ENCODE results near the gene NEO1. TPM values are rescaled to one million over a fixed set of nuclear protein-coding genes. Genes with fewer than 3 reads are reported as not detected.

NEO1 gene
- total RNA-seq, 1 donor from 2014 or later: 5.6 TPM

DNA sequence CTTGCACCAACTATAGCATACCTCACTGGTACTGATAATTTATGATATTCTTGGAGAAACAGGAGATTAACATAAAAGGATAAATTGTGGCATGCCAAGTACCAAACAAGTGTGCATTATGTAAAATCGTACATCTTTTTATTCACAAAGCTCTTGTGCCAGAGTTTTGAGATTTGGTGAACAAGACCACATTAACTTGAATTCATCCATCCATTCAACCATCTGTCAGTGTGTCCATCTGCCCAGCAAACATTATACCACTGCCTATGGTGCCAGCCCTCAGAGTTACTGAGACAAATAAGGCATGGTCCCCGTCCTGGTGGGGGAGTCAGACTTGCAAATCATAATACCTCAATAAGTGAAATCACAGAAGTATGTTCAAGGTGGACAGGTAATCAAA lies 17.0 kb upstream of the NEO1 start:
- Mint-ChIP-seq H3K4me1 (ENCODE audit: low read depth) (no peaks in the 10 kb centered on the region), H3K36me3 (ENCODE audit: low read depth) (no peaks in the 10 kb centered on the region), H3K4me3 (no peak overlapping the region), H3K27ac (no peak overlapping the region), H3K9me3 (no peaks in the 10 kb centered on the region), H3K27me3 (ENCODE audit: insufficient read depth) (peaks cover 11% of the 10 kb centered on the region)
- no peak for DNase-seq (ENCODE audit: low spot score)
- intact Hi-C loops (cut with micrococcal nuclease): no loop called here

- H3K9me3 Mint-ChIP-seq: no peaks in the 10 kb centered on the region
- no peaks in the 10 kb centered on the region for H3K36me3 Mint-ChIP-seq (ENCODE audit: low read depth)
- H3K4me1 Mint-ChIP-seq (ENCODE audit: low read depth): no peaks in the 10 kb centered on the region
- intact Hi-C loops (cut with micrococcal nuclease): no loop called here
- no peak for DNase-seq (ENCODE audit: low spot score)
- peaks cover 11% of the 10 kb centered on the region for H3K27me3 Mint-ChIP-seq (ENCODE audit: insufficient read depth)
- H3K4me3 Mint-ChIP-seq: no peak overlapping the region
- H3K27ac Mint-ChIP-seq: no peak overlapping the region
These were observed 14.0 kb upstream of the NEO1 start for GRCh38 chr15:73038220-73038619.

- no peaks in the 10 kb centered on the region for H3K4me1 Mint-ChIP-seq (ENCODE audit: low read depth)
- peaks cover 30% of the 10 kb centered on the region for H3K27me3 Mint-ChIP-seq (ENCODE audit: insufficient read depth)
- H3K4me3 Mint-ChIP-seq: no peak overlapping the region
- no peak overlapping the region for H3K27ac Mint-ChIP-seq
- intact Hi-C loops (cut with micrococcal nuclease): no loop called here
- no peak for DNase-seq (ENCODE audit: low spot score)
- H3K9me3 Mint-ChIP-seq: no peaks in the 10 kb centered on the region
- peaks cover 2% of the 10 kb centered on the region for H3K36me3 Mint-ChIP-seq (ENCODE audit: low read depth)
These were observed 6.2 kb upstream of the NEO1 start for GRCh38 chr15:73046073-73046472.

DNA sequence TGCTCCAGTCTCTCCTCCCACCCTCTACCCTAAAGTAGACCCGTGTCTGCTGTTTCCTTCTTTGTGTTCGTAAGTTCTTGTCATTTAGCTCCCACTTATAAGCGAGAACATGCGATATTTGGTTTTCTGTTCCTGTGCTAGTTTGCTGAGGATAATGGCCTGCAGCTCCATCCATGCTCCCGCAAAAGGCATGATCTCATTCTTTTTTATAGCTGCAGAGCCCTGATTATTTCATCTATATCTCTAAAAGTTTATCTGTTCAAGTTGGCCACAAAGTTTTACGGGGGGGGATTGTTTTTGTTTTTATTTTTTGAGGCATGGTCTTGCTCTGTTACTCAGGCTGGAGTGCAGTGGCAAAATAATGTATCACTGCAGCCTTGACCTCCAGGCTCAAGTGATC lies 4.4 kb upstream of the NEO1 start:
- intact Hi-C loops (cut with micrococcal nuclease): no loop called here
- no peaks in the 10 kb centered on the region for H3K9me3 Mint-ChIP-seq
- no peak overlapping the region for H3K4me3 Mint-ChIP-seq
- peaks cover 31% of the 10 kb centered on the region for H3K27me3 Mint-ChIP-seq (ENCODE audit: insufficient read depth)
- no peak overlapping the region for H3K27ac Mint-ChIP-seq
- no peak for DNase-seq (ENCODE audit: low spot score)
- peaks cover 2% of the 10 kb centered on the region for H3K36me3 Mint-ChIP-seq (ENCODE audit: low read depth)
- peaks cover under 1% of the 10 kb centered on the region for H3K4me1 Mint-ChIP-seq (ENCODE audit: low read depth)

DNA sequence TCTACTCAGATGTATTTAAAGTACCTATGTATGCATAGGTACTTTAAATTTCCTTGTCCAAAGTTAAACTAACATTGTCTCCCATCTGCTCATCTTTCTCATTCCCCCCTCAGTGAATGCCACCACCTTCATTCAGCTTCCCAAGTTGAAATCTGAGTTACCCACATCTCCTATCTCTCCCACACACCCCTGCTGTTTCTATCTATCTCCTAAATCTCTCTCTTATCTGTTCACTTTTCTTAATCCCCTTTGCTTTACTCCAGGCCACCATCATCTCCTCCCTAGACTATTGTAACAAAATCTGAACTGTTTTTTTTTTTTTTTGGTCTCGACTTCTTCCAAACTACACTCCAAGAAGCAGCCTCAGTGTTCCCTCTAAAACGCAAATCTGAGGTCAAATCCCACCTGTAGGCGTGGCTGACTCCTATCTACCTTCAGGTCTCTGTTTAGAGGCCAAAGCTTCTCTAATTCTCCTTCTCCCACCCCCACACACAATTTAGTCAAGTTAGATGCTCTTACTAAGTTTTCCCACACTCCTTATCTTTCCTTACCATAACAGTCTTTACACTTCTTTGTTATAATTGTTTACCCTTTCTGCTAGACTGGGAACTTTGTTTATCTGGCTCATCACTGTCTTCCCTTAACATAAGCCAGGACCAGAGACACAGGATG lies 3.5 kb upstream of the NEO1 start:
- intact Hi-C loops (cut with micrococcal nuclease): no loop called here
- no peak overlapping the region for H3K27ac Mint-ChIP-seq
- H3K4me1 Mint-ChIP-seq (ENCODE audit: low read depth): peaks cover 8% of the 10 kb centered on the region
- DNase-seq (ENCODE audit: low spot score): no peak
- no peak overlapping the region for H3K4me3 Mint-ChIP-seq
- H3K9me3 Mint-ChIP-seq: no peaks in the 10 kb centered on the region
- H3K36me3 Mint-ChIP-seq (ENCODE audit: low read depth): peaks cover 2% of the 10 kb centered on the region
- peaks cover 31% of the 10 kb centered on the region for H3K27me3 Mint-ChIP-seq (ENCODE audit: insufficient read depth)

GRCh38 chr15:73049564-73050215 lies 2.6 kb upstream of the NEO1 start:
- H3K9me3 Mint-ChIP-seq: no peaks in the 10 kb centered on the region
- H3K36me3 Mint-ChIP-seq (ENCODE audit: low read depth): peaks cover 2% of the 10 kb centered on the region
- H3K4me3 Mint-ChIP-seq: no peak overlapping the region
- peaks cover 8% of the 10 kb centered on the region for H3K4me1 Mint-ChIP-seq (ENCODE audit: low read depth)
- no peak for DNase-seq (ENCODE audit: low spot score)
- intact Hi-C loops (cut with micrococcal nuclease): loop anchor here (5.0 to 10.0 kb wide), 4 partner anchors 195 to 577 kb away; partner anchors contain the start of genes ARIH1, BBS4 and HIGD2B
- no peak overlapping the region for H3K27ac Mint-ChIP-seq
- H3K27me3 Mint-ChIP-seq (ENCODE audit: insufficient read depth): peaks cover 31% of the 10 kb centered on the region

DNA sequence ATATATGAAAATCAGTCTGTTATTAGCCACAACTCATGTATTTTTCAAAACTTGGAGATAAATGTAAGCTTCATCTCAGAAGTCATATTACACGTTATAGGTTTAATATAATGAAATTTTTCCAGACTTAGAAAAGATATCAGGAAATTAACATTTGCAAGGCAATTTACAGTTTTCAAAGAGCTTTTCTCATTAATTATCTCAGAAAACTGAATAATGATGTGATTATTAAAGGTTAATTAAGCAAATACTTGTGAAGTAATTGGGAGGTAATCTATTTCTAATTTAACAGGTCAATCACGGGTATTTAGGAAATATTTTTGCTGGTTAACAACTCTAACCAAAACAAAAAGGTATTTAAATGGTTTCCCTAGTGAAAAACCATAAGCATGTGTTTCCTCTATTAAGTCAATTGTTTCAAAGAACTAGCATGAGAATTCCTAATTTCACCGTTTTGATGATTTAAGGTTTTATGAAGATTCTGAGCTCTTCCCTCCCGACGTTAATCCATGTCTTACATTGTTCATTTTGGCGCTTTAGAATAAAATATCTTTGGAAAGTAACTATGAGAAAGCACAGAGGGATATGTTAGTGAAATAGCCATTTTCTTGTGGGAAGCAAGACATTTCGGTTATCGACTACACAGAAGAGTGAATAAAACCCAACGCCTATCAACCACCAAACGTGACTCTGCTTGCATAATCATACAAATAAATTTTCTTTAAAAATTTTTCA lies 1.5 kb upstream of the NEO1 start:
- H3K27me3 Mint-ChIP-seq (ENCODE audit: insufficient read depth): peaks cover 31% of the 10 kb centered on the region
- no peak for DNase-seq (ENCODE audit: low spot score)
- H3K4me1 Mint-ChIP-seq (ENCODE audit: low read depth): peaks cover 8% of the 10 kb centered on the region
- intact Hi-C loops (cut with micrococcal nuclease): loop anchor here (1.0 to 10.0 kb wide), 5 partner anchors 194 to 578 kb away; partner anchors contain the start of genes ARIH1, BBS4 and HIGD2B
- H3K9me3 Mint-ChIP-seq: no peaks in the 10 kb centered on the region
- H3K36me3 Mint-ChIP-seq (ENCODE audit: low read depth): peaks cover 2% of the 10 kb centered on the region
- H3K27ac Mint-ChIP-seq: no peak overlapping the region
- H3K4me3 Mint-ChIP-seq: peak overlapping the region; percentile 74

DNA sequence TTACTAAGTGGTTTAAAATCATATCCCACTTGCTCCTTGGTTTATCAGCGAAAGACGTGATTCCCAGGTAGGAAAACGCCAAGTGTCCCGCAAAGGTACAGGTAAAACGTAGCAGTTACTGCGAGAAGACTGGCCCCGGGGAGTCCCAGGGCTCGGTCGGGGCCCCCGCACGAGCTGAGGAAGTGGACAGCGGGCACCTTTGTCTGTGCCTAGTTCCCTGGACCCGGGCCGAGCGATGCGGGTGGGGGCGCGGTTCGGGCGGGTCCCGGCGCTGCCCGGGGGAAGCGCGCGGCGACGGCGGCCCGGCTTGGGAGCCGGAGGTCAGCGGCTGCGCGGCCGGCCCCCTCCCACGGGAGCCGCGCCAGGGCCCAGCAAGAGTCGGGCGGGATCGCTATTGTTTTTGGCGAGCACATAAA lies 864 bp upstream of the NEO1 start:
- peaks cover 30% of the 10 kb centered on the region for H3K27me3 Mint-ChIP-seq (ENCODE audit: insufficient read depth)
- intact Hi-C loops (cut with micrococcal nuclease): loop anchor here (1.0 to 10.0 kb wide), 5 partner anchors 193 to 579 kb away; partner anchors contain the start of genes ARIH1, BBS4 and HIGD2B
- H3K9me3 Mint-ChIP-seq: no peaks in the 10 kb centered on the region
- no peak for DNase-seq (ENCODE audit: low spot score)
- H3K27ac Mint-ChIP-seq: no peak overlapping the region
- H3K4me3 Mint-ChIP-seq: peak overlapping the region; percentile 78
- peaks cover 2% of the 10 kb centered on the region for H3K36me3 Mint-ChIP-seq (ENCODE audit: low read depth)
- peaks cover 8% of the 10 kb centered on the region for H3K4me1 Mint-ChIP-seq (ENCODE audit: low read depth)

GRCh38 chr15:73052653-73053397 lies 562 bp downstream of the NEO1 start:
- H3K27ac Mint-ChIP-seq: peak overlapping the region; percentile 46
- no peak for DNase-seq (ENCODE audit: low spot score)
- peak overlapping the region; percentile 82 for H3K4me3 Mint-ChIP-seq
- peaks cover 26% of the 10 kb centered on the region for H3K27me3 Mint-ChIP-seq (ENCODE audit: insufficient read depth)
- no peaks in the 10 kb centered on the region for H3K9me3 Mint-ChIP-seq
- peaks cover 2% of the 10 kb centered on the region for H3K36me3 Mint-ChIP-seq (ENCODE audit: low read depth)
- intact Hi-C loops (cut with micrococcal nuclease): loop anchor here (5.0 to 10.0 kb wide), 4 partner anchors 192 to 581 kb away; partner anchors contain the start of genes ARIH1, BBS4 and HIGD2B
- H3K4me1 Mint-ChIP-seq (ENCODE audit: low read depth): peaks cover 8% of the 10 kb centered on the region

GRCh38 chr15:73053398-73053723 lies 1.1 kb downstream of the NEO1 start:
- H3K27ac Mint-ChIP-seq: no peak overlapping the region
- DNase-seq (ENCODE audit: low spot score): no peak
- H3K4me1 Mint-ChIP-seq (ENCODE audit: low read depth): peaks cover 8% of the 10 kb centered on the region
- intact Hi-C loops (cut with micrococcal nuclease): loop anchor here (5.0 to 10.0 kb wide), 4 partner anchors 191 to 581 kb away; partner anchors contain the start of genes ARIH1, BBS4 and HIGD2B
- H3K36me3 Mint-ChIP-seq (ENCODE audit: low read depth): peaks cover 2% of the 10 kb centered on the region
- no peaks in the 10 kb centered on the region for H3K9me3 Mint-ChIP-seq
- peak overlapping the region; percentile 82 for H3K4me3 Mint-ChIP-seq
- H3K27me3 Mint-ChIP-seq (ENCODE audit: insufficient read depth): peaks cover 28% of the 10 kb centered on the region

DNA sequence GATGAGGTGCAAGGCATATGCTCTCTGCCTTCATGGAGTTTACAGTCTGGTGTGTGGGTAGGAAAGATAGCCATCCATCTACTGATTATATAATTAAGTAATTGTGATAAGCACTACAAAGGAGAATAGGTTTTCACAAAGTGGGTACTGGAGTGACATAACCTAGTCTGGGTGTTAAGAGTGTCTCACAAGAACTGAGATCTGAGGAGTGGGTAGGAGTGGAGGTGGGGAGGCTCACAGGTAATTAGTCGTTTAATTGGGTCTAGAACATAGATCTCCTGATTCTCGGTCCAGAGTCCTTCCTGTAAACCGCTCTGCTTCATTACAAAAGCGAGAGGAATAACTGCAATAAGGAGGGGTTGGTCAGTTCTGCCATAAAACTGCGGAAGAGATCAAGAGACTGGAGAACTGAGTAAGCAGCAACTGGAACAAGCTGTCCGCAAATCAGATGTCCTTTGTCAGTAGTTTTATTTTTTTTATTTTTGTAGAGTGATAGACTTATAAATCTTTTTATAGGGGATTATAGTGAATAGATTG lies 2.2 kb downstream of the NEO1 start:
- Mint-ChIP-seq H3K36me3 (ENCODE audit: low read depth) (peaks cover 2% of the 10 kb centered on the region), H3K4me1 (ENCODE audit: low read depth) (peaks cover 8% of the 10 kb centered on the region), H3K9me3 (no peaks in the 10 kb centered on the region), H3K27me3 (ENCODE audit: insufficient read depth) (peaks cover 28% of the 10 kb centered on the region), H3K4me3 (no peak overlapping the region), H3K27ac (no peak overlapping the region)
- intact Hi-C loops (cut with micrococcal nuclease): loop anchor here (5.0 to 10.0 kb wide), 4 partner anchors 190 to 582 kb away; partner anchors contain the start of genes ARIH1, BBS4 and HIGD2B
- no peak for DNase-seq (ENCODE audit: low spot score)

GRCh38 chr15:73056460-73056859 lies 4.2 kb downstream of the NEO1 start:
- H3K4me1 Mint-ChIP-seq (ENCODE audit: low read depth): peaks cover 8% of the 10 kb centered on the region
- no peak overlapping the region for H3K27ac Mint-ChIP-seq
- H3K36me3 Mint-ChIP-seq (ENCODE audit: low read depth): no peaks in the 10 kb centered on the region
- intact Hi-C loops (cut with micrococcal nuclease): loop anchor here (10.0 kb wide), 2 partner anchors 188 to 332 kb away; no protein-coding TSS in a partner anchor
- H3K27me3 Mint-ChIP-seq (ENCODE audit: insufficient read depth): peaks cover 19% of the 10 kb centered on the region
- no peak for DNase-seq (ENCODE audit: low spot score)
- no peak overlapping the region for H3K4me3 Mint-ChIP-seq
- H3K9me3 Mint-ChIP-seq: no peaks in the 10 kb centered on the region

Data from activated T-helper 1 cell treated with anti-CD3 and anti-CD28 coated beads, Interleukin-12 subunit alpha, Interleukin-12 subunit beta, Interleukin-2, Interleukin-4 antibody, amounts not matched to agents 30 ng/mL and 10 ng/mL and 1 ng/mL, durations not matched to agents 14 hours and 24 hours and 36 hours (primary cell).